Transverse colon (tissue), 3 donors: ENCODE measurements around the gene GPR37L1.

Source experiments
- EP300 ChIP-seq: sonication (generic); formaldehyde crosslinking; IDR thresholded peaks from one replicate; pipeline ENCODE4 v1.6.1; 2017; ENCODE audit warnings: antibody characterized with exemption, low read depth
- POLR2A ChIP-seq: fragments of 450-650 bp; IDR thresholded peaks from one replicate; pipeline ENCODE4 v1.6.1; 2016; ENCODE audit warnings: antibody characterized with exemption, mild to moderate bottlenecking, moderate library complexity
- TF ChIP-seq, protein P1 (sequence below), 5 experiments: fragments of 200-600 bp in 3 of 5; fragments of 450-650 bp in 2 of 5; sonication (generic) in 3 of 5; IDR thresholded peaks; 1 replicate in 2 of 5; 2 replicates in 3 of 5; pipeline ENCODE4 v1.5.1; 2016 to 2017; ENCODE audit warnings: antibody characterized with exemption in 5 of 5, inconsistent platforms in 3 of 5, mild to moderate bottlenecking in 2 of 5, moderate library complexity in 1 of 5

GRCh38 chr1:202123336-202123813 is 658 bp downstream of the GPR37L1 start:
- TF ChIP-seq EP300: no peak
- TF ChIP-seq, protein P1, sequence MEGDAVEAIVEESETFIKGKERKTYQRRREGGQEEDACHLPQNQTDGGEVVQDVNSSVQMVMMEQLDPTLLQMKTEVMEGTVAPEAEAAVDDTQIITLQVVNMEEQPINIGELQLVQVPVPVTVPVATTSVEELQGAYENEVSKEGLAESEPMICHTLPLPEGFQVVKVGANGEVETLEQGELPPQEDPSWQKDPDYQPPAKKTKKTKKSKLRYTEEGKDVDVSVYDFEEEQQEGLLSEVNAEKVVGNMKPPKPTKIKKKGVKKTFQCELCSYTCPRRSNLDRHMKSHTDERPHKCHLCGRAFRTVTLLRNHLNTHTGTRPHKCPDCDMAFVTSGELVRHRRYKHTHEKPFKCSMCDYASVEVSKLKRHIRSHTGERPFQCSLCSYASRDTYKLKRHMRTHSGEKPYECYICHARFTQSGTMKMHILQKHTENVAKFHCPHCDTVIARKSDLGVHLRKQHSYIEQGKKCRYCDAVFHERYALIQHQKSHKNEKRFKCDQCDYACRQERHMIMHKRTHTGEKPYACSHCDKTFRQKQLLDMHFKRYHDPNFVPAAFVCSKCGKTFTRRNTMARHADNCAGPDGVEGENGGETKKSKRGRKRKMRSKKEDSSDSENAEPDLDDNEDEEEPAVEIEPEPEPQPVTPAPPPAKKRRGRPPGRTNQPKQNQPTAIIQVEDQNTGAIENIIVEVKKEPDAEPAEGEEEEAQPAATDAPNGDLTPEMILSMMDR (IDR thresholded peaks at IDR 0.05): no peak
- TF ChIP-seq POLR2A: no peak
